HepG2 (cell line): ENCODE results near the gene MLLT10. TPM values are rescaled to one million over a fixed set of nuclear protein-coding genes. Genes with fewer than 3 reads are reported as not detected.

ENCODE experiments used
- ELK4 ChIP-seq: sonication (generic); formaldehyde crosslinking; IDR thresholded peaks from 2 replicates; pipeline ENCODE4 v1.9.0; 2021; ENCODE audit warnings: missing genetic modification reagents, borderline replicate concordance
- GPBP1L1 ChIP-seq: sonication (generic); formaldehyde crosslinking; IDR thresholded peaks from 2 replicates; pipeline ENCODE4 v1.5.0; 2020; ENCODE audit warnings: mild to moderate bottlenecking, missing genetic modification reagents
- HMG20B ChIP-seq: conservative IDR thresholded peaks from 2 replicates; pipeline ENCODE4 v1.6.1; 2016; ENCODE audit warnings: missing genetic modification reagents, missing compliant biosample characterization
- PAWR ChIP-seq: sonication (generic); formaldehyde crosslinking; IDR thresholded peaks from 2 replicates; pipeline ENCODE4 v1.4.0; 2020; ENCODE audit warnings: missing genetic modification reagents, mild to moderate bottlenecking, borderline replicate concordance
- PITX1 ChIP-seq: sonication (generic); formaldehyde crosslinking; IDR thresholded peaks from 2 replicates; pipeline ENCODE4 v1.5.1; 2020; ENCODE audit warnings: mild to moderate bottlenecking, missing genetic modification reagents
- ZBTB39 ChIP-seq: sonication (generic); formaldehyde crosslinking; IDR thresholded peaks from 2 replicates; pipeline ENCODE4 v1.5.0; 2020; ENCODE audit warnings: missing genetic modification reagents
- ZNF142 ChIP-seq: sonication (generic); formaldehyde crosslinking; IDR thresholded peaks from 2 replicates; pipeline ENCODE4 v1.4.0; 2020; ENCODE audit warnings: missing genetic modification reagents
- ZNF251 ChIP-seq: sonication (generic); formaldehyde crosslinking; IDR thresholded peaks from 2 replicates; pipeline ENCODE4 v1.9.0; 2021; ENCODE audit warnings: mild to moderate bottlenecking, missing genetic modification reagents
- ZNF800 ChIP-seq: sonication (generic); formaldehyde crosslinking; IDR thresholded peaks from 2 replicates; pipeline ENCODE4 v1.4.0; 2020; ENCODE audit warnings: missing genetic modification reagents
- ZNF891 ChIP-seq: sonication (generic); formaldehyde crosslinking; IDR thresholded peaks from 2 replicates; pipeline ENCODE4 v1.5.0; 2020; ENCODE audit warnings: mild to moderate bottlenecking, missing genetic modification reagents
- ZSCAN9 ChIP-seq: IDR thresholded peaks from 2 replicates; pipeline ENCODE4 v1.6.1; 2016; ENCODE audit warnings: borderline replicate concordance
- polyA plus RNA-seq, 8 experiments: library from polyadenylated mRNA; depleted of rRNA in 3 of 8; stranded (reverse) in 7 of 8; unstranded in 1 of 8; fragments of >200 nt; fragmentation: Illumina TruSeq in 4 of 8; extraction: Trizol in 4 of 8; gene quantifications; 2 replicates each; pipeline versions ENCODE4 v1.2.1 to v1.2.3, GENCODE V29; 2011 to 2016; ENCODE audit warnings: low read depth in 4 of 8, missing spikeins in 1 of 8, mixed read lengths in 1 of 8; ENCODE audit not compliant: insufficient read depth in 1 of 8
- total RNA-seq, 5 experiments: library from RNA; depleted of rRNA; stranded (reverse); fragments of >200 nt; fragmentation: Illumina TruSeq; extraction: Trizol; gene quantifications; 2 replicates each; pipeline ENCODE4 v1.2.3, GENCODE V29; 2016; ENCODE audit warnings: low read depth in 1 of 5

The MLLT10 gene
- total and polyA plus RNA-seq, 2 of the 13 experiments (the other 11 are each of a cell fraction or from before 2014, with no cell fraction given): 51.3 to 84.1 TPM

- TF ChIP-seq ZNF800: 0 out of 2 replicates have a peak, but pooled peaks have one; percentile 30
- no peak for TF ChIP-seq PITX1 (CRISPR knock-in tag)
- TF ChIP-seq ELK4 (CRISPR knock-in tag): no peak
- TF ChIP-seq ZBTB39 (CRISPR knock-in tag): no peak
- no peak for TF ChIP-seq ZNF891 (CRISPR knock-in tag)
- 0 out of 2 replicates have a peak, but pooled peaks have one; percentile 10 for TF ChIP-seq ZSCAN9
- TF ChIP-seq ZNF251 (CRISPR knock-in tag): no peak
- TF ChIP-seq ZNF142 (CRISPR knock-in tag): no peak
- TF ChIP-seq GPBP1L1 (CRISPR knock-in tag): no peak
- TF ChIP-seq PAWR (CRISPR knock-in tag): no peak
- TF ChIP-seq HMG20B (CRISPR knock-in tag): 0 out of 2 replicates have a peak, but pooled peaks have one; percentile 0
Observed at GRCh38 chr10:21527598-21528235, 6.3 kb upstream of the MLLT10 start (continued).
